HepG2 (cell line): Measurements from ENCODE around the gene BMP6. TPM values are rescaled to one million over a fixed set of nuclear protein-coding genes. Genes with fewer than 3 reads are reported as not detected.

ENCODE experiments used
- ARNT ChIP-seq: fragments of 450-650 bp; IDR thresholded peaks from 2 replicates; pipeline ENCODE4 v1.6.1; 2017
- GABPA ChIP-seq, 2 experiments: IDR thresholded peaks; 2 replicates each; pipeline ENCODE4 v1.6.1; 2011 to 2016; ENCODE audit warnings: low read depth in 2 of 2, low read length in 1 of 2, missing biosample characterization in 1 of 2, missing genetic modification characterization in 1 of 2
- HIVEP1 ChIP-seq: sonication (generic); formaldehyde crosslinking; IDR thresholded peaks from 2 replicates; pipeline ENCODE4 v1.4.0; 2020; ENCODE audit warnings: mild to moderate bottlenecking, missing genetic modification reagents
- RAD21 ChIP-seq: fragments of 450-650 bp; formaldehyde crosslinking; IDR thresholded peaks from 2 replicates; pipeline ENCODE4 v1.5.0; 2020; ENCODE audit warnings: mild to moderate bottlenecking
- RERE ChIP-seq: IDR thresholded peaks from 2 replicates; pipeline ENCODE4 v1.6.1; 2016; ENCODE audit warnings: low read depth, missing genetic modification reagents, missing compliant biosample characterization
- SMARCC2 ChIP-seq: fragments of 450-650 bp; IDR thresholded peaks from 2 replicates; pipeline ENCODE4 v1.6.1; 2017; ENCODE audit warnings: antibody characterized with exemption, mild to moderate bottlenecking
- SPEN ChIP-seq: sonication (generic); formaldehyde crosslinking; IDR thresholded peaks from 2 replicates; pipeline ENCODE4 v1.5.1; 2020; ENCODE audit warnings: low read depth, mild to moderate bottlenecking, missing genetic modification reagents
- ZNF24 ChIP-seq: fragments of 450-650 bp; IDR thresholded peaks from 2 replicates; pipeline ENCODE4 v1.6.1; 2017; ENCODE audit warnings: antibody characterized with exemption, mild to moderate bottlenecking
- ZNF282 ChIP-seq: fragments of 450-650 bp; IDR thresholded peaks from 2 replicates; pipeline ENCODE4 v1.6.1; 2018; ENCODE audit not compliant: partially characterized antibody
- ZSCAN31 ChIP-seq: sonication (generic); formaldehyde crosslinking; IDR thresholded peaks from 2 replicates; pipeline ENCODE4 v1.5.0; 2020; ENCODE audit warnings: low read depth, mild to moderate bottlenecking, missing genetic modification reagents
- polyA plus RNA-seq, 8 experiments: library from polyadenylated mRNA; depleted of rRNA in 3 of 8; stranded (reverse) in 7 of 8; unstranded in 1 of 8; fragments of >200 nt; fragmentation: Illumina TruSeq in 4 of 8; extraction: Trizol in 4 of 8; gene quantifications; 2 replicates each; pipeline versions ENCODE4 v1.2.1 to v1.2.3, GENCODE V29; 2011 to 2016; ENCODE audit warnings: low read depth in 4 of 8, missing spikeins in 1 of 8, mixed read lengths in 1 of 8; ENCODE audit not compliant: insufficient read depth in 1 of 8
- total RNA-seq, 5 experiments: library from RNA; depleted of rRNA; stranded (reverse); fragments of >200 nt; fragmentation: Illumina TruSeq; extraction: Trizol; gene quantifications; 2 replicates each; pipeline ENCODE4 v1.2.3, GENCODE V29; 2016; ENCODE audit warnings: low read depth in 1 of 5
- TF ChIP-seq, protein P1 (sequence below): sonication (generic); formaldehyde crosslinking; IDR thresholded peaks from 2 replicates; pipeline ENCODE4 v1.5.1; 2020; ENCODE audit warnings: missing genetic modification reagents, mild to moderate bottlenecking, borderline replicate concordance
- TF ChIP-seq, protein P2 (sequence below): sonication (generic); formaldehyde crosslinking; conservative IDR thresholded peaks from 2 replicates; pipeline ENCODE4 v1.5.0; 2020; ENCODE audit warnings: missing genetic modification reagents

Gene BMP6
- total and polyA plus RNA-seq, 2 of the 13 experiments (the other 11 are each of a cell fraction or from before 2014, with no cell fraction given): 0.09 to 0.18 TPM

- TF ChIP-seq, protein P1, sequence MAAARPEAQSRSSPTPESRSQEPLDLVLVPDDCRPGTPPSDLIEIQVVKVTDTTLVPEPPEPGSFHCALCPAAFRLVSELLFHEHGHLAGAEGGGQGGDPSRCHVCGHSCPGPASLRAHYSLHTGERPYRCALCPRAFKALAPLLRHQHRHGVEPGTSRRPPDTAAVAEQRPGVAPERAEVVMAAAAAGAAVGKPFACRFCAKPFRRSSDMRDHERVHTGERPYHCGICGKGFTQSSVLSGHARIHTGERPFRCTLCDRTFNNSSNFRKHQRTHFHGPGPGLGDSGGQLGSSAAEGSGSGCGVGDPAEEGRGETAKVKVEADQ (CRISPR knock-in tag): no peak
- TF ChIP-seq GABPA (IDR thresholded peaks at IDR 0.05; ENCODE audit: low read depth, low read length) (no peak), GABPA (CRISPR knock-in tag; IDR thresholded peaks at IDR 0.05; ENCODE audit: low read depth) (no peak), RERE (CRISPR knock-in tag) (no peak), RAD21 (peak; percentile 67), SMARCC2 (no peak), ZNF282 (no peak), HIVEP1 (no peak), ZSCAN31 (CRISPR knock-in tag) (no peak), ARNT (no peak), ZNF24 (no peak), SPEN (CRISPR knock-in tag) (no peak)
- TF ChIP-seq, protein P2, sequence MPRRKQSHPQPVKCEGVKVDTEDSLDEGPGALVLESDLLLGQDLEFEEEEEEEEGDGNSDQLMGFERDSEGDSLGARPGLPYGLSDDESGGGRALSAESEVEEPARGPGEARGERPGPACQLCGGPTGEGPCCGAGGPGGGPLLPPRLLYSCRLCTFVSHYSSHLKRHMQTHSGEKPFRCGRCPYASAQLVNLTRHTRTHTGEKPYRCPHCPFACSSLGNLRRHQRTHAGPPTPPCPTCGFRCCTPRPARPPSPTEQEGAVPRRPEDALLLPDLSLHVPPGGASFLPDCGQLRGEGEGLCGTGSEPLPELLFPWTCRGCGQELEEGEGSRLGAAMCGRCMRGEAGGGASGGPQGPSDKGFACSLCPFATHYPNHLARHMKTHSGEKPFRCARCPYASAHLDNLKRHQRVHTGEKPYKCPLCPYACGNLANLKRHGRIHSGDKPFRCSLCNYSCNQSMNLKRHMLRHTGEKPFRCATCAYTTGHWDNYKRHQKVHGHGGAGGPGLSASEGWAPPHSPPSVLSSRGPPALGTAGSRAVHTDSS: no peak
Observed at GRCh38 chr6:7899101-7899888, 173.4 kb downstream of the BMP6 start (continued).
